A673 (cell line): ENCODE measurements around the gene UBE3A.

Source experiments
- EZH2 ChIP-seq: fragments of 200-600 bp; sonication (generic); IDR thresholded peaks from 2 replicates; pipeline ENCODE4 v1.6.1; 2017; ENCODE audit warnings: borderline replicate concordance, low read depth, mild to moderate bottlenecking, mixed read lengths, antibody characterized with exemption, low read length; ENCODE audit not compliant: poor library complexity, severe bottlenecking
- TF ChIP-seq, protein P1 (sequence below): fragments of 300-800, 200-600 bp; sonication (generic); conservative IDR thresholded peaks from 2 replicates; pipeline ENCODE4 v1.5.1; 2017; ENCODE audit warnings: low read depth, mild to moderate bottlenecking, antibody characterized with exemption, low read length, moderate library complexity, mixed read lengths

DNA sequence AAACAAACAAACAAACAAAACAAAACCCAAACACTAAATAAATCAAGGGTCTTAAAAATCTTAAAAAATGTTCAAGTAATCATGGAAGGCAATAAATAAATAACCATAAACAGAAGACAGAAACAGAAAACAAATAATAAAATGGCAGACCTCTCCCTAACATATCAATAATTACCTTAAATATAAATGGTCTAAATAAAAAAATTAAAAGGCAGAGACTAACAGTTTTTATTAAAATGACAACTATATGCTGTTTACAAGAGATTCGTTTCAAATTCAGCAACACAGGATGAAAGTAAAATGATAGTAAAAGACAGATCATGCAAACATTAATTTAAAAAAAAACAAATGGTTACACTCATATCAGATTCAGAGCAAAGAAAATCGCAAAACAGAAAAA, 91.1 kb downstream of the UBE3A start:
- TF ChIP-seq, protein P1, sequence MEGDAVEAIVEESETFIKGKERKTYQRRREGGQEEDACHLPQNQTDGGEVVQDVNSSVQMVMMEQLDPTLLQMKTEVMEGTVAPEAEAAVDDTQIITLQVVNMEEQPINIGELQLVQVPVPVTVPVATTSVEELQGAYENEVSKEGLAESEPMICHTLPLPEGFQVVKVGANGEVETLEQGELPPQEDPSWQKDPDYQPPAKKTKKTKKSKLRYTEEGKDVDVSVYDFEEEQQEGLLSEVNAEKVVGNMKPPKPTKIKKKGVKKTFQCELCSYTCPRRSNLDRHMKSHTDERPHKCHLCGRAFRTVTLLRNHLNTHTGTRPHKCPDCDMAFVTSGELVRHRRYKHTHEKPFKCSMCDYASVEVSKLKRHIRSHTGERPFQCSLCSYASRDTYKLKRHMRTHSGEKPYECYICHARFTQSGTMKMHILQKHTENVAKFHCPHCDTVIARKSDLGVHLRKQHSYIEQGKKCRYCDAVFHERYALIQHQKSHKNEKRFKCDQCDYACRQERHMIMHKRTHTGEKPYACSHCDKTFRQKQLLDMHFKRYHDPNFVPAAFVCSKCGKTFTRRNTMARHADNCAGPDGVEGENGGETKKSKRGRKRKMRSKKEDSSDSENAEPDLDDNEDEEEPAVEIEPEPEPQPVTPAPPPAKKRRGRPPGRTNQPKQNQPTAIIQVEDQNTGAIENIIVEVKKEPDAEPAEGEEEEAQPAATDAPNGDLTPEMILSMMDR = no peak
- TF ChIP-seq EZH2 = no peak
